ENCODE data around the gene INTS3.

DNA sequence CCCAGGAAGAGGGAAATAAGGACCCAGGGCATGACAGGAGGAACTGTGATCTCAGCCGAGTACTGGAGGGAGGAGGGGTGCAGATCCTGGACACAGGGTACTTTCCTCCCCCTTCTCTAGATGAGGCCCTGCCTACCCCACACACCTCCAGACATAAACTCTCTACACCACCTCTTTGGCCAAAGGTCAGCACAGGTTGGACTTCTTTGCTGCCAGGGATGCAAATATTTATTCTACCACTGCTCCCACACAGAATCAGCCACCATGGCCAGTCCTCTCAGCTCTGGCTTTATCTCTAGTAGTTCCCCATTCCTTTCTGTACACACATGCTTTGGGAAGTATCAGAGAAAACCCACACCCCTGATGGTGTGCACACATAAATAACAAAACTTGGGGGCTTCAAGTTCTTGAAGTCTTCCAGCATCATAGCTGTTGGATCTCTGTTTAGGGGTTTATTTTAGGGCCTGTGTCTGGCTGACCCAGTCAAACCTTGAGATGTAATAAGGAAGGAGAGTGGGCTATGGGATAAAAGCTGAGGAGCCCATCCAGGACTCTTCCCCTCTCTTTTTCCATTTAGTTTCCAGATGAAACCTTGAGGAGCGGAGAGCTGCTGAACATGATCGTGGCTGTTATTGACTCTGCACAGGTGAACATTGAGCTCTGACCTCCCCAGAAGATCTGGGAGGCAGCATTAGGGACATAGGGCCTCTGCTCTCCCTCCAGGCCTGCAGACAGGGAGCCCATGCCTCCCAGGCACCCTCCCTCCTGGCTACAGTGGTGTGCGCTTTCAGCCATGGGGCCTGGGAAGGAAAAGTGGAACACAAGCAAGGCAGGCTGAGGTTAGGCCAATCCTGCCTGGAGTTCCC is 40.7 kb downstream of the INTS3 start:
- TF ChIP-seq CTCF (IDR thresholded peaks at IDR 0.05), result no peak
- TF ChIP-seq POLR2A (IDR thresholded peaks at IDR 0.05), result no peak

Measured in heart left ventricle (tissue), 13 donors.